DOHH2 (cell line): Measurements from ENCODE around the gene CA5A.

Experiments
- CTCF ChIP-seq: fragments of 200-600 bp; sonication (generic); IDR thresholded peaks from one replicate; pipeline ENCODE4 v1.5.1; 2014; ENCODE audit warnings: antibody characterized with exemption, mild to moderate bottlenecking, low read depth, low read length; ENCODE audit not compliant: poor library complexity, severe bottlenecking
- EZH2phosphoT487 ChIP-seq: fragments of 200-600 bp; sonication (generic); IDR thresholded peaks from 2 replicates; pipeline ENCODE4 v1.6.1; 2017; ENCODE audit warnings: borderline replicate concordance, mild to moderate bottlenecking, antibody characterized with exemption, low read length, moderate library complexity, mixed read lengths

DNA sequence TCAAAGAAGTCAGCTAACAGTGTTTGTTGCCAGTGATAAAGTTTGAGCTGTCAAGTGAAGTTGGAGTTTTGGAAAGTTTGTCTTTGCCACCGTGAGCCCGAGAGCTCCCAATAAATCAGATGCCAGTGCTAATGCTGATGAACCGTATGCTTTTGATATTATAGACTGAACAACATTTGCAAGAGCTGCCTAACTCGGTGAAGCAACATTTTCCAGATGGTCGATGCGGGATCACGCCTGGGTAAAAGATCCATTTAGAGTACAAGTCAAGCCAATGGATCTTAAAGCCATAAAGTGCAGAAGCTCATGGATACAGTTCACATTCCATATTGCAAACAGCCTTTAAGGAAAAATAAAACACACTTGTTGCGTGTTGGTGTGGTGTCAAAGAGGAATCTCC is 24.5 kb upstream of the CA5A start:
- TF ChIP-seq CTCF, result no peak
- no peak for TF ChIP-seq EZH2phosphoT487
